GM21447 (cell line): ENCODE data around the gene GTF3C5.
"Not testable (repeated sequence)": the region's sequence is repeated elsewhere in the genome, so short reads cannot be mapped to it uniquely, and the experiment has no call there.

Source experiments
- ATAC-seq: cut with Tn5 transposase; IDR thresholded peaks from one replicate; pipeline ENCODE4 v1.9.1; 2021; ENCODE audit not compliant: unreplicated experiment

GTF3C5 gene

DNA sequence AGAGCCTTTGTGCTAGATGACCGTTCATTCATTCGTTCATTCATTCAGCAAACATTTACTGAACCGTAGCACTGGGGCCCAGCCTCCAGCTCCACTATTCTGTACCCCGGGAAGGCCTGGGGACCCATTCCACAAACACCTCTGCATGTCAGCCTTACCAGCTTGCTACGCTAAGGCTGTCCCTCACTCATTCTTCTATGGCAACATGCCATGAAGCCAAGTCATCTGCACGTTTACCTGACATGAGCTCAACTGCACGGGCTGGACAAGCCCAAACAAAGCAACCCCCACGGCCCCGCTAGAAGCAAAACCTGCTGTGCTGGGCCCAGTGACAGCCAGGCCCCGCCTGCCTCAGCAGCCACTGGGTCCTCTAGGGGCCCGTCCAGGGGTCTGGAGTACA is 37.0 kb downstream of the GTF3C5 start:
- no peak for ATAC-seq

DNA sequence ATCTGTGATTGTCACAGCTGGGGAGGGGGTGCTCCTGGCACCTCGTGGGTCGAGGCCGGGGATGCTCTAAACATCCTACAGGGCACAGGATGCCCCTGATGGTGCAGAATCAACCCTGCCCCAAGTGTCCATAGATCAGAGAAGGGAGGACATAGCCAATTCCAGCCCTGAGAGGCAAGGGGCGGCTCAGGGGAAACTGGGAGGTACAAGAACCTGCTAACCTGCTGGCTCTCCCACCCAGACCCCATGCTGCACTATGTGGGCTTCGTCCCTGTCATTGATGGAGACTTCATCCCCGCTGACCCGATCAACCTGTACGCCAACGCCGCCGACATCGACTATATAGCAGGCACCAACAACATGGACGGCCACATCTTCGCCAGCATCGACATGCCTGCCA is 37.6 kb downstream of the GTF3C5 start:
- ATAC-seq = not testable (repeated sequence)

DNA sequence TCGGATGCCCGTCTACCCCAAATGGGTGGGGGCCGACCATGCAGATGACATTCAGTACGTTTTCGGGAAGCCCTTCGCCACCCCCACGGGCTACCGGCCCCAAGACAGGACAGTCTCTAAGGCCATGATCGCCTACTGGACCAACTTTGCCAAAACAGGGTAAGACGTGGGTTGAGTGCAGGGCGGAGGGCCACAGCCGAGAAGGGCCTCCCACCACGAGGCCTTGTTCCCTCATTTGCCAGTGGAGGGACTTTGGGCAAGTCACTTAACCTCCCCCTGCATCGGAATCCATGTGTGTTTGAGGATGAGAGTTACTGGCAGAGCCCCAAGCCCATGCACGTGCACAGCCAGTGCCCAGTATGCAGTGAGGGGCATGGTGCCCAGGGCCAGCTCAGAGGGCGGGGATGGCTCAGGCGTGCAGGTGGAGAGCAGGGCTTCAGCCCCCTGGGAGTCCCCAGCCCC is 39.7 kb downstream of the GTF3C5 start:
- ATAC-seq = not testable (repeated sequence)

DNA sequence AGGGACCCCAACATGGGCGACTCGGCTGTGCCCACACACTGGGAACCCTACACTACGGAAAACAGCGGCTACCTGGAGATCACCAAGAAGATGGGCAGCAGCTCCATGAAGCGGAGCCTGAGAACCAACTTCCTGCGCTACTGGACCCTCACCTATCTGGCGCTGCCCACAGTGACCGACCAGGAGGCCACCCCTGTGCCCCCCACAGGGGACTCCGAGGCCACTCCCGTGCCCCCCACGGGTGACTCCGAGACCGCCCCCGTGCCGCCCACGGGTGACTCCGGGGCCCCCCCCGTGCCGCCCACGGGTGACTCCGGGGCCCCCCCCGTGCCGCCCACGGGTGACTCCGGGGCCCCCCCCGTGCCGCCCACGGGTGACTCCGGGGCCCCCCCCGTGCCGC is 40.2 kb downstream of the GTF3C5 start:
- ATAC-seq = not testable (repeated sequence)

DNA sequence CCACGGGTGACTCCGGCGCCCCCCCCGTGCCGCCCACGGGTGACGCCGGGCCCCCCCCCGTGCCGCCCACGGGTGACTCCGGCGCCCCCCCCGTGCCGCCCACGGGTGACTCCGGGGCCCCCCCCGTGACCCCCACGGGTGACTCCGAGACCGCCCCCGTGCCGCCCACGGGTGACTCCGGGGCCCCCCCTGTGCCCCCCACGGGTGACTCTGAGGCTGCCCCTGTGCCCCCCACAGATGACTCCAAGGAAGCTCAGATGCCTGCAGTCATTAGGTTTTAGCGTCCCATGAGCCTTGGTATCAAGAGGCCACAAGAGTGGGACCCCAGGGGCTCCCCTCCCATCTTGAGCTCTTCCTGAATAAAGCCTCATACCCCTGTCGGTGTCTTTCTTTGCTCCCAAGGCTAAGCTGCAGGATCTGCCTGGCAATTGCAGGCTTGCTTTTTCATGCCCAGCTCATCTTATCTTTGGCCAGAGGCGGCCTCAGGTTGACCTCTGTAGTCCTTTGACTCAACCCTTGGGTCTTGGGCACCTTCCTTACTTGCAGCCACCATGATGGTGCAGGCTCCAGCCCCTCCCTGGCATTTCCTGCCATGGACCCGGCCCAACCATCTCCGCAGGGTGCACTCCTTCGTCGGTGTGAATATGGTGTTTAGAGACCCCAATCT is 40.8 kb downstream of the GTF3C5 start:
- ATAC-seq = no peak

DNA sequence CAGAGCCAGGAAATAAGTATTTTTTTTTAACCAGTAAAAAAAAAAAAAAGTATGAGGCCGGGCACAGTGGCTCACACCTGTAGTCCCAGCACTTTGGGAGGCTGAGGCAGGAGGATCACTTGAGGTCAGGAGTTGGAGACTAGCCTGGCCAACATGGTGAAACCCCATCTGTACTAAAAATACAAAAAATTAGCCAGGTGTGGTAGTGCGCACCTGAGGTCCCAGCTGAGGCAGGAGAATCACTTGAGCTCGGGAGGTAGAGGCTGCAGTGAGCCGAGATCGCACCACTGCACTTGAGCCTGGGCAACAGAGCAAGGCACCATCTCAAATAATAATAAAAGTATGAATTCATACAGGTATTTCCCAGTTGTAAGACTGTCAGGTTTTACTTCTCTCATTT is 41.4 kb downstream of the GTF3C5 start:
- ATAC-seq = not testable (repeated sequence)

DNA sequence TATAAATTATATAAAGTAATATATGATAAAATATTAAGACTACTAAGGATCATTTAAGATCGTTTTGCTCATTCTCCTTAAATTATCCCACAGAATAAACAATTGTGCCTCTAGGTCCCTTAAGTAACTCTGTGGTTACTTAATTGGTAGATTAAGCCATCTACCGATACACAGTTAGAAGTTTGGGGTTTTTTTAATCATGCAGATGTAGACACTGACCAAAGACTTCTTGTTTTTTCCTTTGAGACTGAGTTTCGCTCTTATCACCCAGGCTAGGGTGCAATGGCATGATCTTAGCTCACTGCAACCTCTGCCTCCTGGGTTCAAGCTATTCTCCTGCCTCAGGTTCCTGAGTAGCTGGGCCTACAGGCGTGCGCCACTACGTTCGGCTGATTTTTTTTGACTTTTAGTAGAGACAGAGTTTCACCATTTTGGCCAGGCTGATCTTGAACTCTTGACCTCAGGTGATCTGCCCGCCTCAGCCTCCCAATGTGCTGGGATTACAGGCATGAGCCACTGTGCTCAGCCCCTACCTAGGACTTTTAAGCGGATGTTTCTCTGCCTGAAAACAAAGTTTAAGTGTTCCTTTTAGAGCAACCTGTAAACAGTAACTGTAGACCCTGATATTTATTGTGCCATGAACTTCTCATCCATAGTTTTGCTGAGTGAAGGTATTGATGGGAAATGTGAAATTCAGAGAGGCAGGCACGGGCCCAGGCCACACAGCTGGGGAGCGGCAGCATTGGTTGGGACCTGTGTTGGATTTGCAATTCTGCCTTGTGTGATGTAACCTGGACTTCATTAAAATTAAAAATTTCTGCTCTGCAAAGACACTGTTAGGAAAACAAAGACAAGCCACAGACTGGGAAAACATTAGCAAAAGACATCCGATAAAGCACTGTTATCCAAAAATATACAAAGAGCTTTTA is 42.6 kb downstream of the GTF3C5 start:
- ATAC-seq = no peak

DNA sequence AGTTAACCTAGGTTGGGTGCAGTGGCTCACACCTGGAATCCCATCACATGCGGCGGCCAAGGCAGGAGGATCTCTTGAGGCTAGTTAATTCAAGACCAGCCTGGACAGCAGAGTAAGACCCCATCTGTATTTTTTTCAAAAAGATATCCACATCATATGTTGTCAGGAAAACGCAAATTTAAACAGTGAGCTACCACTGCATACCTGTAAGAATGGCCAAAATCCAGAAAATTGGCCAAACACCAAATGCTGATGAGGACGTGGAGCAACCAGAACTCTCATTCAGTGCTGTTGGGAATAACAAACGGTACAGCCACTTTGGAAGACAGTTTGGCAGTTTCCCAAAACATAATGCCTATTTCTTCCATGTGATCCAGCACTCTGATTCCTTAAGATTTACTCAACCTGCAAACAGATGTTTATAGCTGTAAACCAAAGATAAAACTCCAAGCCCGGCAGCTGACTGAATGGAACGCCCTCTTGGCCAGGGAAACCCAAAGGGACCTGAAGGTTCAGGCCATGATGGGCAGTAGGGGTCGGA is 43.4 kb downstream of the GTF3C5 start:
- ATAC-seq = no peak

DNA sequence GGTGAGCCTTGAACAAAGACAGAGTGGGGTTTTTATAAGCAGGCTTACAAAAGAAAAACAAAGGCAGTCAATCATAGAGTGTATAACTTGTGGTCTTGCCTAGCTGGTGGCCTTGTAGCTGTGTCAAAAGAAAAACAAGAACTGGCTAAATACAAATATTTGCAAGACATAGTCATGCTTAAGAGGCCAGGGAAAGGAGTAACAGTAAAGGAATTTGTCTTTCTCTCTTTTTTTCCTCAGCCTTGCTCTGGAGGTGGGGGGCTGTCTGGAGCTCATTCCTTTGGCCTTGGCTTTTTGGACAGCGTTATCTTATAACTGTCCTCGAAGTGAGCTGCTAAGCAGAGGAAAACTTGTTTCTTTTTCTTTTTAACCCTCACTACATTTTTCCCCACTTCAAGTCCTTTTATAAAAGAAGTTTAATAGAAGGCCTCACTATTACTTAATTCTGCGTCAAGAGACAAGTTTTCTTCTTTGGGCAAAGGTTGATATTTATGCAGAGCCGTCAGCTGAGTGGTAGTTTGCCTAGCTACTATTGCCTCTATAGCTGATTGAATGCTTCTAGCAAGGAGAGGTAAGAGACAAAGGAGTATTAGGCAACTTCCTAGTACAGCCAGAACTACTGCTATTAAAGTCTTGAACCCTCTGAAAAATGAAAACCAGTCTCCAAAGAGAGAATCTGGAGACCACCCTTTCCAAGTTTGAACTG is 45.3 kb downstream of the GTF3C5 start:
- no peak for ATAC-seq

DNA sequence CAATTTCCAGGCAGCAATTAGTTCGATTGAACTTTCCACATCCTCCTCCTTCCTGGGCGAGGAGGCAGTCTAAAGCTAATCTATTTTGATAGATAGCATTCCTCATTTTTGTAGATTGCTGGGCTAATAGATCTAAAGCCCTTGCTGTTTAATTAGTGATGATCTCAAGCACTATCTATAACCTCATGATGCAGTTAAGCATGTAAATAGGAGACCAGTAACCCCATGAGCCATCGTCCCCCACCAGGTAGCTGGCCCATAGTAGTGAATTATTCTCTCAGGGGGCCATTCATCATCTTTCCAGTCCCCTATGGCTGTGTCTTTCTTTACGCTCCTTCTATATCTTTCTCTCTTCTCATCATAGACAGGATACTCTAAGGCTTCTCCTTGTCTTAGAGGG is 45.9 kb downstream of the GTF3C5 start:
- no peak for ATAC-seq

DNA sequence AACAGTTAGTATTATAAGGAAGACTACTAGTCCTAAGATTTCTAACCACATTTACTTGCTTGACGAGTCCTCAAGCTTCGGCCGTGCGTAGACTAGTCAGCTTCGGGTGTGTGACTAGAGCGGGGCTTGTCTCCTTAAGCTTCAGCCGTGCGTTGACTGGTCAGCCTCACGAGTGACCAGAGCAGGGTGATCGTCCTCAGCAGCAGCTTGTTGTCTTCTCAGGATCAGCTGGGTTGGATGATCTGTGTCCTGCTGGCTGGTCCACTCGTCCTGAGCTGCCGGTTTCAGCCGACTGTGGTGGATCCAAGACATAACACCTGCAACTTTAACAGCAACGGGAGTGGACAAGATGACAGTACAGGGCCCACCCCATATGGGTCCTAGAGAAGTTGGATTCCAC is 47.7 kb downstream of the GTF3C5 start:
- no peak for ATAC-seq

DNA sequence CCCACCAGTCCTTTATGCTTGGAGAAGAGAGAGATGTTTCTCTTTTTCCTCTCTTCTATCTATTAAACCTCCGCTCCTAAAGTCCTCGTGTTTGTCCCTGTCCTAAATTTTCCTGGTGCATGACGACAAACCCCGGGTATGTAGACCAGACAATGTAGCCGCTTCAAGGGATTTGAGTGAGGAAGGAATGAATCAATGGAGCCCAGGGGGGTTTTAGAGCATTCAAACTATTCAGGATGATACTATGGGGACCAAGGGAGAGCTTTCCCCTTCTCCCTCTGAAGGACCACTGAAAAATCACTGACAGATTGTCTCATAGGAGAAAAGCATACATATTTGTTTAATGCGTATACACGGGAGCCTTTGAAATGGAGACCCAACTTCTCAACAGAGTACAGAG is 49.4 kb downstream of the GTF3C5 start:
- no peak for ATAC-seq

DNA sequence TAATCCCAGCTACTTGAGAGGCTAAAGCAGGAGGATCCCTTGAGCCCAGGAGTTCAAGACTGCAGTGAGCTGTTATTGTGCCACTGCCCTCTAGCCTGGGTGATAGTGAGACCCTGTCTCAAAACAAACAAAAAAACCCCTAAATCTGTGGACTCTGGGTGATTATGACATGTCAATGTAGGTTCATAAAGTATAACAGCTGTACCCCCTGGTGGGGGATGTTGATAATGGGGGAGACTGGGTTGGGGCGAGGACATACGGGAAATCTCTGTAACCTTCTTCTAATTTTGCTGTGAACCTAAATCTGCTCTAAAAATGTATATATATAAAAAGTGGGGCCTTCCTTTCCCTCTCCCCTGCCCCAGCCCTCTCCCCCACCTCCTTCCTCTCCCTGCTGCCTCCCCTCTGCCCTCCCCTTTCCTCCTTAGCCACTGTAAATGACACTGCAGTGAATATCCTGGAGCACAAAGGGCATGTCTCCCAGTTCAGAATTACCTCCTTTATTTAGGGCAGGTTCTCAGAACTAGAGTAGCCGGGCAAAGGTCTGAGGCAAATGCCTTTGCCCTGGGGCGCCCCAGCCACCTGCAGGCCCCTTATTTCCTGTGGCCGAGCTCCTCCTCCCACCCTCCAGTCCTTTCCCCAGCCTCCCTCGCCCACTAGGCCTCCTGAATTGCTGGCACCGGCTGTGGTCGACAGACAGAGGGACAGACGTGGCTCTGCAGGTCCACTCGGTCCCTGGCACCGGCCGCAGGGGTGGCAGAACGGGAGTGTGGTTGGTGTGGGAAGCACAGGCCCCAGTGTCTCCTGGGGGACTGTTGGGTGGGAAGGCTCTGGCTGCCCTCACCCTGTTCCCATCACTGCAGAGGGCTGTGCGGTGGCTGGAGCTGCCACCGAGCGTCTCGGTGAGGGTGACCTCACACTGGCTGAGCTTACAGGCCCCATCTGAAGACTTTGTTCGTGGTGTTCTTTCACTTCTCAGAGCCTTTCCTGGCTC is 50.3 kb downstream of the GTF3C5 start:
- not testable (repeated sequence) for ATAC-seq

DNA sequence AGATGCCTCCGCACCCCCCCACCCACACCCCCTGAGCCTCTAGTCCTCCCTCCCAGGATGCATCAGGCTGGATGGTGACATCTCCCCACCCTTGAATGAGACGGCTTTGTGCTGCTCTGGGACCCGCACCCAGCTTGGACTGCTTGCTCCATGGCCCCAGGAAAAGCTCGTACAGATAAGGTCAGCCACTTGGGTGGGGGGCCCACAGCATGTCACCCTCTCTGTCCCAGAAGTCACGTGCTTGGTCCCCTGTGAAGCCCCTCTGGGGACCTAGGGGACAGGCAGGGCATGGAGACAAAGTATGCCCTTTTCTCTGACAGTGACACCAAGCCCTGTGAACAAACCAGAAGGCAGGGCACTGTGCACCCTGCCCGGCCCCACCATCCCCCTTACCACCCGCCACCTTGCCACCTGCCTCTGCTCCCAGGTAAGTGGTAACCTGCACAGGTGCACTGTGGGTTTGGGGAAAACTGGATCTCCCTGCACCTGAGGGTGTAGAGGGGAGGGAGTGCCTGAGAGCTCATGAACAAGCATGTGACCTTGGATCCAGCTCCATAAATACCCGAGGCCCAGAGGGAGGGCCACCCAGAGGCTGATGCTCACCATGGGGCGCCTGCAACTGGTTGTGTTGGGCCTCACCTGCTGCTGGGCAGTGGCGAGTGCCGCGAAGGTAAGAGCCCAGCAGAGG is 51.3 kb downstream of the GTF3C5 start:
- not testable (repeated sequence) for ATAC-seq

DNA sequence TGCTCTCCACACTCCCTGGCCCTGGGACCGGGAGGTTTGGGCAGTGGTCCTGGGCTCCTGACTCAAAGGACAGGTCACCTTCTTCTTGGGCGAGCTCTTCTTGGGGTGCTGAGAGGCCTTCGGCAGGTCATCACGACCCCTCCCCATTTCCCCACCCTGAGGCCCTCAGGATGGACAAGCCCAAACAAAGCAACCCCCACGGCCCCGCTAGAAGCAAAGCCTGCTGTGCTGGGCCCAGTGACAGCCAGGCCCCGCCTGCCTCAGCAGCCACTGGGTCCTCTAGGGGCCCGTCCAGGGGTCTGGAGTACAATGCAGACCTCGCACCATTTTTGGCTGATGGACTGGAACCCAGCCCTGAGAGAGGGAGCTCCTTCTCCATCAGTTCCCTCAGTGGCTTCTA is 52.9 kb downstream of the GTF3C5 start:
- ATAC-seq = not testable (repeated sequence)

DNA sequence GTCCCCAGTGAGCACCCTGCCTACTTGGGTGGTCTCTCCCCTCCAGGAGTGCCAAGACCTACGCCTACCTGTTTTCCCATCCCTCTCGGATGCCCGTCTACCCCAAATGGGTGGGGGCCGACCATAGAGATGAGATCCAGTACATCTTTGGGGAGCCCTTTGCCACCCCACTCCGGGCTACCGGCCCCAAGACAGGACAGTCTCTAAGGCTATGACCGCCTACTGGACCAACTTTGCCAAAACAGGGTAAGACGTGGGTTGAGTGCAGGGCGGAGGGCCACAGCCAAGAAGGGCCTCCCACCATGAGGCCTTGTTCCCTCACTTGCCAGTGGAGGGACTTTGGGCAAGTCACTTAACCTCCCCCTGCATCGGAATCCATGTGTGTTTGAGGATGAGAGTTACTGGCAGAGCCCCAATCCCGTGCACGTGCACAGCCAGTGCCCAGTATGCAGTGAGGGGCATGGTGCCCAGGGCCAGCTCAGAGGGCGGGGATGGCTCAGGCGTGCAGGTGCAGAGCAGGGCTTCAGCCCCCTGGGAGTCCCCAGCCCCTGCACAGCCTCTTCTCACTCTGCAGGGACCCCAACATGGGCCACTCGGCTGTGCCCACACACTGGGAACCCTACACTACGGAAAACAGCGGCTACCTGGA is 55.5 kb downstream of the GTF3C5 start:
- ATAC-seq = not testable (repeated sequence)

DNA sequence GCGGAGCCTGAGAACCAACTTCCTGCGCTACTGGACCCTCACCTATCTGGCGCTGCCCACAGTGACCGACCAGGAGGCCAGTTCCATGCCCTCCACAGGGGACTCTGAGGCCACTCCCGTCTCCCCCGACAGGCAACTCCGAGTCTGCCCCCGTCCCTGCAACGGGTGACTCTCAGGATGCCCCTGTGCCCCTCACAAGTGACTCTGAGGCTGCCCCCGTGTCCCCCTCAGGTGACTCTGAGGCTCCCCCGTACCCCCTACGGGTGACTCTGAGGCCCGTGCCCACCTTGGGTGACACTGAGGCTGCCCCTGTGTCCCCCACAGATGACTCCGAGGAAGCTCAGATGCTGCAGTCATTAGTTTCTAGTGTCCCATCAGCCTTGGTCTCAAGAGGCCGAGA is 56.1 kb downstream of the GTF3C5 start:
- no peak for ATAC-seq

DNA sequence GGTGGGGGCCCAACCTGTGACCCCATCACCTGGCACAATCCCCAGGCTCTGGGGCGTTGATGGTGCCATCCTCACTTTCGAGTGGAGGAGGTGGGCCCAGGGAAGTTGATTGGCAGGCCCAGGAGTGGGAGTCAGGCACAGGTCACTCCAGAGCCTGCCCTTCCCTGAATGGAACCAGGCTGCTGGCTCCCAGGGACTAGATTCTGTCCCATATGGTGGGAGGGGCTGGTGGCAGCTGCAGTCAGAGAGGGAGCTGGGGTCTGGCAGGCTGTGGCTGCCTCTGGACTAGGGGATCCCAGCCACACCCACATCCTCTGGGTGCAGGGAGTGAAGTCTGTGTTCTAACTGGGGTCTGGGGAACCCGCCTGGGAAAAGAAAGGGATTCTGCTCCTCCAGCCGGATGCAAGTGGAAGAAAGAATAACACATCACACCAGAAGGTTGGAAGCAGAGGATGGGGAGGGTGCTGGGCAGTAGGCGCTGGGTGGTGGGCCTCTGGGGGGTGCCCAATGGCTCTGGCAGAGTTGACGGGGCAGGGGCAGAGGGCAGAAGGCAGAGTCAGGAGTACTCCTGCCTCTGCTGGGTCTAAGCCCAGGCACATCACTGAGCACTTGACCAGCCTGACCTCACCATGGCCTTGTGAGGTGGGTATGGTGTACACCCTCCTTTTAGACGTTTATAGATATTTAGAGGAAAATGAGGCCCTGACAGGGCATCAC is 56.8 kb downstream of the GTF3C5 start:
- ATAC-seq = no peak
